Glutamatergic neuron (in vitro differentiated cells): ENCODE results near the gene ANKMY1. TPM values are rescaled to one million over a fixed set of nuclear protein-coding genes. Genes with fewer than 3 reads are reported as not detected.
A peak's percentile ranks its signal among the peaks of the same experiment; 100 is the strongest.

Experiments used
- DNase-seq: peaks from one replicate; pipeline ENCODE4 v3.0.0; 2022
- H3K27ac Mint-ChIP-seq: one replicate; pipeline ENCODE4 v1.8.0; 2020; ENCODE audit warnings: mild to moderate bottlenecking, mixed read lengths, inconsistent platforms; ENCODE audit not compliant: unreplicated experiment
- H3K27me3 Mint-ChIP-seq: one replicate; pipeline ENCODE4 v1.8.0; 2020; ENCODE audit warnings: mild to moderate bottlenecking, moderate library complexity, mixed read lengths, inconsistent platforms; ENCODE audit not compliant: unreplicated experiment
- H3K36me3 Mint-ChIP-seq: one replicate; pipeline ENCODE4 v1.8.0; 2020; ENCODE audit warnings: mild to moderate bottlenecking, mixed read lengths, inconsistent platforms; ENCODE audit not compliant: unreplicated experiment
- H3K4me1 Mint-ChIP-seq: one replicate; pipeline ENCODE4 v1.8.0; 2020; ENCODE audit warnings: mild to moderate bottlenecking, low read depth, mixed read lengths, inconsistent platforms; ENCODE audit not compliant: unreplicated experiment
- H3K4me3 Mint-ChIP-seq: one replicate; pipeline ENCODE4 v1.8.0; 2020; ENCODE audit warnings: mild to moderate bottlenecking, mixed read lengths, inconsistent platforms; ENCODE audit not compliant: unreplicated experiment
- H3K9me3 Mint-ChIP-seq: one replicate; pipeline ENCODE4 v1.8.0; 2020; ENCODE audit warnings: mild to moderate bottlenecking, moderate library complexity, mixed read lengths, inconsistent platforms; ENCODE audit not compliant: unreplicated experiment
- total RNA-seq: library from RNA; stranded (reverse); fragmentation: NEBNext Ultra II Directional; extraction: Animal tissue kit (Norgen Biotek cat#: 25700); gene quantifications from one replicate; pipeline ENCODE4 v1.2.1, GENCODE V29; 2021; ENCODE audit not compliant: unreplicated experiment
- TF ChIP-seq, protein P1 (sequence below): fragments of 200-600 bp; sonication (generic); IDR thresholded peaks from one replicate; pipeline ENCODE4 v1.5.0; 2021; ENCODE audit not compliant: partially characterized antibody, unreplicated experiment

Gene ANKMY1
- total RNA-seq, 1 donor from 2014 or later, result 9.0 TPM

DNA sequence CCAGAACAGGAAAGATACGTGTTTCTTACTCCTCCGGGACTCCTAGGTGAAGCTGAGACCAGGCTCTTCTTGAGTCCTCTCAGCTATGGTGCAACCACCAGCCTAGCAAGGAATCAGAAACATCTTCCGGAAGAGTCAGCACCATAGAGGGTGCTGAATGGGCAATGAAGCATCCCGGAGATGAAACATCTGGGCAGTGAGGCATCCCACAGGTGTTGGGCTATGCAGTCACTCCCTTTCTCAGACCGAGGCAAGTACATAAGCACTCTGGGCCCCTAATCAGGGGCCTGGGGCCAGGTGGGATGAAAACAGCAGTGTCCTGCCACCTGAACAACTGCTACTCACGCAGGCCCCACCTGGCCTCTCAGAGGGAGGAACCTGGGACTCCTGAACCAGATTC, 27.3 kb upstream of the ANKMY1 start:
- peaks cover 25% of the 10 kb centered on the region for H3K36me3 Mint-ChIP-seq
- H3K4me1 Mint-ChIP-seq, result peaks cover 33% of the 10 kb centered on the region
- peak overlapping the region; percentile 97 for H3K27ac Mint-ChIP-seq
- H3K27me3 Mint-ChIP-seq, result peaks cover 15% of the 10 kb centered on the region
- H3K9me3 Mint-ChIP-seq, result peaks cover 37% of the 10 kb centered on the region
- peak; percentile 17 for DNase-seq
- TF ChIP-seq, protein P1, sequence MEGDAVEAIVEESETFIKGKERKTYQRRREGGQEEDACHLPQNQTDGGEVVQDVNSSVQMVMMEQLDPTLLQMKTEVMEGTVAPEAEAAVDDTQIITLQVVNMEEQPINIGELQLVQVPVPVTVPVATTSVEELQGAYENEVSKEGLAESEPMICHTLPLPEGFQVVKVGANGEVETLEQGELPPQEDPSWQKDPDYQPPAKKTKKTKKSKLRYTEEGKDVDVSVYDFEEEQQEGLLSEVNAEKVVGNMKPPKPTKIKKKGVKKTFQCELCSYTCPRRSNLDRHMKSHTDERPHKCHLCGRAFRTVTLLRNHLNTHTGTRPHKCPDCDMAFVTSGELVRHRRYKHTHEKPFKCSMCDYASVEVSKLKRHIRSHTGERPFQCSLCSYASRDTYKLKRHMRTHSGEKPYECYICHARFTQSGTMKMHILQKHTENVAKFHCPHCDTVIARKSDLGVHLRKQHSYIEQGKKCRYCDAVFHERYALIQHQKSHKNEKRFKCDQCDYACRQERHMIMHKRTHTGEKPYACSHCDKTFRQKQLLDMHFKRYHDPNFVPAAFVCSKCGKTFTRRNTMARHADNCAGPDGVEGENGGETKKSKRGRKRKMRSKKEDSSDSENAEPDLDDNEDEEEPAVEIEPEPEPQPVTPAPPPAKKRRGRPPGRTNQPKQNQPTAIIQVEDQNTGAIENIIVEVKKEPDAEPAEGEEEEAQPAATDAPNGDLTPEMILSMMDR, result no peak
- H3K4me3 Mint-ChIP-seq, result peak overlapping the region; percentile 96

DNA sequence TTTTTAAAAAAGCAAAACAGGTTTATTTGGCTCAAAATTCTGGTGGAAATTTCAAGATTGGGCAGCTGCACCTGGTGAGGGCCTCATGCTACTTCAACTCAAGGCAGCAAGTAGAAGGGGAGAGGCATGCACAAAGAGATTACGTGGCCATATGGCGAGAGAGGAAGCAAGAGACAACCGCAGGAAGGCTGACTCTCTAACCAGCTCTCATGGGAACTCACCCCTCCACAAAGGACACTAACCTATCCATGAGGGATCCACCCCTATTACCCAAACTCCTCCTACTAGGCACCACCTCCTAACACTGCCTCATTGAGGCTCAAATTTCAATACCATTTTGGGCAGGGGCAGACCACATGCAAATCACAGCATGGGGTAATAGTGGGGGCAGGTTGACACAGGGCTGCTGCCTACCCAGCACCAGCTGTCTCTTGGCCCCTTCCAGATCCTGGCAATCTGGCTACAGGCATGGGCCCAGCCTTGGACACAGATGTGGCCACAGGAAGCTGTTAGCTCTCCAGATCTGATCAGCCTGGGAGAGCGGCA, 26.8 kb upstream of the ANKMY1 start:
- TF ChIP-seq, protein P1, result no peak
- peak; percentile 74 for DNase-seq
- peaks cover 42% of the 10 kb centered on the region for H3K9me3 Mint-ChIP-seq
- H3K4me3 Mint-ChIP-seq, result peak overlapping the region; percentile 96
- peaks cover 15% of the 10 kb centered on the region for H3K27me3 Mint-ChIP-seq
- peaks cover 35% of the 10 kb centered on the region for H3K4me1 Mint-ChIP-seq
- peaks cover 25% of the 10 kb centered on the region for H3K36me3 Mint-ChIP-seq
- H3K27ac Mint-ChIP-seq, result peak overlapping the region; percentile 97

DNA sequence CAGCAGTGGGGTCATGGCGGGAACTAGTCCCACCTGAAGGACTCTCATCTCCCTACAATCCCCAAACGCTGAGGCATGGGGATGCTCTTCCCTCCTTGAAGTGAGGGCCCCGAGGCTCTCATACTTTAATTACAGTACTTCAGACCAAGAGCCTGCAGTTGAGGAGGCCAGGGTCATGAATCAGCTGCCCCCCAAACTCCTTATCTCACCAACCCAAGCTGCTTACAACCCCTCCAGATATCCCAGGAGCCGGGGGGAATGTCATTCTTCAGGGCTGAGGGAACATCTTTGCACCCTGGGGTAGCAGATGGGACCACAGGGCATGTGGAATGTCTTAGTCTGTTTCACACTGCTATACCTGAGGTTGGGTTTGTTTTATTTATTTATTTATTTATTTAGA, 26.0 kb upstream of the ANKMY1 start:
- TF ChIP-seq, protein P1, result no peak
- Mint-ChIP-seq H3K4me1 (peaks cover 35% of the 10 kb centered on the region), H3K4me3 (no peak overlapping the region), H3K27me3 (peaks cover 15% of the 10 kb centered on the region), H3K27ac (no peak overlapping the region), H3K9me3 (peaks cover 42% of the 10 kb centered on the region), H3K36me3 (peaks cover 25% of the 10 kb centered on the region)
- DNase-seq, result no peak

DNA sequence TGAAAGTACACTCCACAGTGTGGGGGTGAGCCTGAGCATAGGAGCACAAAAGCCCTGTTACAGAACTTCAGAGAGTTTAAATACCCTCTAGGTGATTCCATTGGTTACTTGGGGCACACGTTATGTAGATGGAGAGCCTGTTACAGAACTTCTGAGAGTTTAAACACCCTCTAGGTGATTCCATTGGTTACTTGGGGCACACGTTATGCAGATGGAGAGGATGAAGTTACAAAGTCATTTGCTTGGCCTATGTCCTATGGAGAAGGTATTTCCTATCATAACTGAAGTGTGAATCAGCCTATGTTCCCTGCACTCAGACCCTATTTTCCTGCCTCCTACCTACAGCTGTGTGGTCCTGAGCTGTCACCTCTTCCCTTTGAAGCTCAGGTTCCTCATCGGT, 25.0 kb upstream of the ANKMY1 start:
- no peak for DNase-seq
- H3K4me1 Mint-ChIP-seq, result peaks cover 27% of the 10 kb centered on the region
- H3K27ac Mint-ChIP-seq, result no peak overlapping the region
- H3K9me3 Mint-ChIP-seq, result peaks cover 35% of the 10 kb centered on the region
- H3K27me3 Mint-ChIP-seq, result peaks cover 10% of the 10 kb centered on the region
- TF ChIP-seq, protein P1, result no peak
- peaks cover 25% of the 10 kb centered on the region for H3K36me3 Mint-ChIP-seq
- H3K4me3 Mint-ChIP-seq, result no peak overlapping the region

DNA sequence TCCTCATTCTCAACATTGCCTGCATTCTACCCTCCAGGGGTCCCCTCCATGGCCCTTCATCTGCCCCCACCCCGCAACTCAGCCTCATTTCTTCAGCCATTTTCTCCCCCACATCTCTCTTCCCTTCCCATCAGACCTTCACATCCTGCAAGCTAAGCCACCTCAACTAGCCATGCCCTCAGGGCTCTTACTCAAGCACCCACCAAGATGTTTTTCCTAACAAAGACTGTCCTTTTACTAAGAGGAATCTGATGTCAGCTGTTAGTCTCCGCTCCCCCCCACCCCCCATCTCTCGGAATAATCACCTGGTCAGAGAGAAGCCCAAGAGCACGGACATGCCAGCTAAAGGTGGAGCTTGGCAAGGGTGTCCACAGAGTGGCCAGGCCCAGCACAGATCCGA, 24.0 kb upstream of the ANKMY1 start:
- TF ChIP-seq, protein P1, result no peak
- Mint-ChIP-seq H3K27ac (no peak overlapping the region), H3K36me3 (peaks cover 25% of the 10 kb centered on the region), H3K27me3 (peaks cover 10% of the 10 kb centered on the region), H3K4me1 (peaks cover 24% of the 10 kb centered on the region), H3K9me3 (peaks cover 30% of the 10 kb centered on the region), H3K4me3 (no peak overlapping the region)
- DNase-seq, result no peak
